ENCODE results near the gene ARRB1.
"Not testable (repeated sequence)": the region's sequence is repeated elsewhere in the genome, so short reads cannot be mapped to it uniquely, and the experiment has no call there.

Gene ARRB1

GRCh38 chr11:75319035-75319877 is 32.2 kb downstream of the ARRB1 start:
- no peak for DNase-seq

GRCh38 chr11:75317446-75318122 is 33.9 kb downstream of the ARRB1 start:
- DNase-seq: no peak

- no peak for DNase-seq
Measured at GRCh38 chr11:75315439-75315805, 36.0 kb downstream of the ARRB1 start.

- no peak for DNase-seq
Measured at GRCh38 chr11:75314771-75315438, 36.6 kb downstream of the ARRB1 start.

- no peak for DNase-seq
Measured at GRCh38 chr11:75313513-75314272, 37.8 kb downstream of the ARRB1 start.

- no peak for DNase-seq
Measured at GRCh38 chr11:75312346-75312745, 39.1 kb downstream of the ARRB1 start.

- DNase-seq: no peak
Measured at GRCh38 chr11:75311858-75312288, 39.6 kb downstream of the ARRB1 start.

- DNase-seq: no peak
Measured at GRCh38 chr11:75308986-75309385, 42.5 kb downstream of the ARRB1 start.

- DNase-seq: no peak
Measured at GRCh38 chr11:75308116-75308515, 43.3 kb downstream of the ARRB1 start.

- DNase-seq: no peak
Measured at GRCh38 chr11:75307058-75307457, 44.4 kb downstream of the ARRB1 start.

GRCh38 chr11:75306529-75306928 is 44.9 kb downstream of the ARRB1 start:
- no peak for DNase-seq

- DNase-seq: no peak
Measured at GRCh38 chr11:75305993-75306392, 45.5 kb downstream of the ARRB1 start.

GRCh38 chr11:75305452-75305851 is 46.0 kb downstream of the ARRB1 start:
- no peak for DNase-seq

- DNase-seq: not testable (repeated sequence)
Measured at GRCh38 chr11:75304941-75305340, 46.5 kb downstream of the ARRB1 start.

- no peak for DNase-seq
Measured at GRCh38 chr11:75303544-75304224, 47.8 kb downstream of the ARRB1 start.

- DNase-seq: no peak
Measured at GRCh38 chr11:75302371-75302770, 49.1 kb downstream of the ARRB1 start.

- no peak for DNase-seq
Measured at GRCh38 chr11:75301601-75302345, 49.7 kb downstream of the ARRB1 start.

- DNase-seq: no peak
Measured at GRCh38 chr11:75301131-75301530, 50.3 kb downstream of the ARRB1 start.

- DNase-seq: no peak
Measured at GRCh38 chr11:75298976-75299260, 52.5 kb downstream of the ARRB1 start.

GRCh38 chr11:75298191-75298975 is 53.1 kb downstream of the ARRB1 start:
- no peak for DNase-seq

GRCh38 chr11:75293903-75294302 is 57.6 kb downstream of the ARRB1 start:
- no peak for DNase-seq
